Kidney epithelial cell (primary cell): ENCODE data around the gene HSPA4. TPM values are rescaled to one million over a fixed set of nuclear protein-coding genes. Genes with fewer than 3 reads are reported as not detected.

Source experiments
- DNase-seq: peaks from one replicate; pipeline ENCODE4 v3.0.0-alpha.2; 2010; ENCODE audit warnings: low read depth
- H3K27me3 ChIP-seq: 2 replicates; pipeline ENCODE4 v1.6.0; 2011; ENCODE audit warnings: low read length; ENCODE audit not compliant: control insufficient read depth, insufficient read depth
- H3K36me3 ChIP-seq: 2 replicates; pipeline ENCODE4 v1.5.1; 2011; ENCODE audit warnings: low read length; ENCODE audit not compliant: control insufficient read depth, insufficient read depth
- H3K4me3 ChIP-seq: 2 replicates; pipeline ENCODE4 v1.5.1; 2011; ENCODE audit warnings: low read depth, mild to moderate bottlenecking, control low read depth, low read length
- CTCF ChIP-seq: IDR thresholded peaks from 2 replicates; pipeline ENCODE4 v1.5.1; 2011; ENCODE audit warnings: mild to moderate bottlenecking, moderate library complexity, low read length, control low read depth, inconsistent platforms; ENCODE audit not compliant: insufficient read depth, poor library complexity, severe bottlenecking
- total RNA-seq: library from RNA; depleted of rRNA; stranded (reverse); fragments of >200 nt; gene quantifications from 2 replicates; pipeline ENCODE4 v1.2.3, GENCODE V29; 2015

Gene HSPA4
- total RNA-seq, 1 donor from 2014 or later: 95.9 TPM

GRCh38 chr5:133155326-133155969 is 103.6 kb downstream of the HSPA4 start:
- no peak for TF ChIP-seq CTCF
- Histone ChIP-seq H3K4me3 (no peak overlapping the region), H3K27me3 (no peaks in the 10 kb centered on the region), H3K36me3 (no peaks in the 10 kb centered on the region)
- DNase-seq: no peak

Other genes starting within 250 kb of the HSPA4 start
- gene SOWAHA, start 238.7 kb upstream of the HSPA4 start, total RNA-seq: 0.21 and 0.89 TPM in 2 replicates
- 6.7 and 9.8 TPM in 2 replicates for gene SHROOM1, start 221.4 kb upstream of the HSPA4 start, total RNA-seq
- gene GDF9, start 185.5 kb upstream of the HSPA4 start, total RNA-seq: 0.88 and 0.89 TPM in 2 replicates
- gene UQCRQ, start 185.4 kb upstream of the HSPA4 start, total RNA-seq: 154 and 197 TPM in 2 replicates
- gene LEAP2, start 178.3 kb upstream of the HSPA4 start, total RNA-seq: 0.25 and 0.34 TPM in 2 replicates
- 69.0 and 76.7 TPM in 2 replicates for gene AFF4, start 88.4 kb upstream of the HSPA4 start, total RNA-seq
- 10.2 and 19.8 TPM in 2 replicates for gene ZCCHC10, start 25.5 kb upstream of the HSPA4 start, total RNA-seq